ENCODE results near the gene NEURL3.
A peak's percentile ranks its signal among the peaks of the same experiment; 100 is the strongest.

Gene NEURL3

DNA sequence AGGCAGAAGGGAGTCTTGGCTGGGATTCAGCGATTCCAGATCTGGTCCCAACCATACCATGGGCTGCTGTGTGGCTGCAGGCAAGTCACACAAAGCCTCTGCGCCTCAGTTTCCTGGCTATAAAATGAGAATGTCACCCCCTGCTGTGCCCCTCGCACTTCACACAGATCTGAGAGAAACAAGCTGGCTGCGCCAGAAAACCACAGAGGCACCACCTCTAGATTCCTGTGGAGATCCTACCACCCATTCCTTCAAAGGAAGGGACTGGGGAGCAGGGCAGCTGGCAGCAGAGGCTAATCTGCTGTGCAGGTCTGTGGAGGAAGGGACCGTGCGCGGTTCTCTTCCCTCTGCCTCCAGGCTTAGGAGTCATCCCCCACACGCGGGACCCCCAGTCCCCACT lies 19.8 kb downstream of the NEURL3 start:
- peak overlapping the region; percentile 48 to 56 for H3K4me3 ChIP-seq
- TF ChIP-seq, protein P1, sequence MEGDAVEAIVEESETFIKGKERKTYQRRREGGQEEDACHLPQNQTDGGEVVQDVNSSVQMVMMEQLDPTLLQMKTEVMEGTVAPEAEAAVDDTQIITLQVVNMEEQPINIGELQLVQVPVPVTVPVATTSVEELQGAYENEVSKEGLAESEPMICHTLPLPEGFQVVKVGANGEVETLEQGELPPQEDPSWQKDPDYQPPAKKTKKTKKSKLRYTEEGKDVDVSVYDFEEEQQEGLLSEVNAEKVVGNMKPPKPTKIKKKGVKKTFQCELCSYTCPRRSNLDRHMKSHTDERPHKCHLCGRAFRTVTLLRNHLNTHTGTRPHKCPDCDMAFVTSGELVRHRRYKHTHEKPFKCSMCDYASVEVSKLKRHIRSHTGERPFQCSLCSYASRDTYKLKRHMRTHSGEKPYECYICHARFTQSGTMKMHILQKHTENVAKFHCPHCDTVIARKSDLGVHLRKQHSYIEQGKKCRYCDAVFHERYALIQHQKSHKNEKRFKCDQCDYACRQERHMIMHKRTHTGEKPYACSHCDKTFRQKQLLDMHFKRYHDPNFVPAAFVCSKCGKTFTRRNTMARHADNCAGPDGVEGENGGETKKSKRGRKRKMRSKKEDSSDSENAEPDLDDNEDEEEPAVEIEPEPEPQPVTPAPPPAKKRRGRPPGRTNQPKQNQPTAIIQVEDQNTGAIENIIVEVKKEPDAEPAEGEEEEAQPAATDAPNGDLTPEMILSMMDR (IDR thresholded peaks at IDR 0.05), result no peak
- H3K9me3 ChIP-seq, result no peaks in the 10 kb centered on the region
- no peaks in the 10 kb centered on the region for H3K36me3 ChIP-seq
- H3K27ac ChIP-seq, result peak overlapping the region; percentile 47 to 67
- H3K27me3 ChIP-seq, result no peaks in the 10 kb centered on the region
- intact Hi-C loops (cut with DNase I; ENCODE audit: low total_unique reads), result no loop called here
- H3K4me1 ChIP-seq, result peaks cover 0 to 15% (median 6%) of the 10 kb centered on the region in 4 donors
- DNase-seq, result no peak

DNA sequence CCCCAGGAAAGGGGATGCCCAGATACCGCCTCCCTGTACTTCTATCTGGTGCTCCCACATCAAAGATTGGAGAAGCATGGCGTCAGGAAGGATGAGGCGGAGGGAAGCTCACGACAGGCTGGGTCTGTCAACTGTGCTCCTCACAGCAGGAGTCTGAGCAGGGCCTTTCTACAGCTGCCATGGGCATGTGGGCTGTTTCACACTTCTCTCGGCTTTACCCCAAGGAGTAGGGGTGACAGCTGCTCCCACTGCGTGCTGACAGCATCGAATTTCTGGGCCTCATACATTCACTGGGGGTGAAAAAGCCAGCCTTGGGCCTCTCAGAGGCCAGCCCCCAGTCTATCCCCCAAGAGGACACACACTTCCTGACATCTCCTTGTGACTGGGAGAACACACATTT lies 21.1 kb downstream of the NEURL3 start:
- intact Hi-C loops (cut with DNase I; ENCODE audit: low total_unique reads), result no loop called here
- H3K4me1 ChIP-seq, result peaks cover 0 to 15% (median 6%) of the 10 kb centered on the region in 4 donors
- H3K27me3 ChIP-seq, result no peaks in the 10 kb centered on the region
- TF ChIP-seq, protein P1 (IDR thresholded peaks at IDR 0.05), result no peak
- no peak overlapping the region for H3K4me3 ChIP-seq
- DNase-seq, result peak in 1 of 2 donors; percentile 31
- no peaks in the 10 kb centered on the region for H3K36me3 ChIP-seq
- no peaks in the 10 kb centered on the region for H3K9me3 ChIP-seq
- no peak overlapping the region for H3K27ac ChIP-seq

DNA sequence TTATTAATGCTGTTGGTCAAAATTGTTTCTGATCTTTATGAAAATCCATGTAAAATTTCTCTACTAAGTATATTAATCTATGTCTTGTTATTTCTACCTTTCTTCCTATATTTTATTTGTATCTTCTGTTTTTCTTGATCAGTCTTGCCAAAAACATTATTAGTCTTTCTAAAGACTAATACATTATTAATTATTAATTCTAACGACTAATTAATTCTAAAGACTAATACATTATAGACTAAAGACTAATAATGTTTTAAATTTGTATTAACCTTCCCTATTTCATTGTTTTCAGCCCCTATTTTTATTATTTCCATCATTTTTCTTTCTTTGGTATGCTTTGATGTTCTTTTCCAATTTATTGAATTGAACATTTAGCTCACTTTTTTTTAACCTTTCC lies 27.7 kb downstream of the NEURL3 start:
- H3K27ac ChIP-seq, result no peak overlapping the region
- no peaks in the 10 kb centered on the region for H3K27me3 ChIP-seq
- no peaks in the 10 kb centered on the region for H3K36me3 ChIP-seq
- no peak overlapping the region for H3K4me3 ChIP-seq
- H3K4me1 ChIP-seq, result no peaks in the 10 kb centered on the region
- no peaks in the 10 kb centered on the region for H3K9me3 ChIP-seq
- DNase-seq, result no peak
- intact Hi-C loops (cut with DNase I; ENCODE audit: low total_unique reads), result no loop called here
- TF ChIP-seq, protein P1 (IDR thresholded peaks at IDR 0.05), result no peak

DNA sequence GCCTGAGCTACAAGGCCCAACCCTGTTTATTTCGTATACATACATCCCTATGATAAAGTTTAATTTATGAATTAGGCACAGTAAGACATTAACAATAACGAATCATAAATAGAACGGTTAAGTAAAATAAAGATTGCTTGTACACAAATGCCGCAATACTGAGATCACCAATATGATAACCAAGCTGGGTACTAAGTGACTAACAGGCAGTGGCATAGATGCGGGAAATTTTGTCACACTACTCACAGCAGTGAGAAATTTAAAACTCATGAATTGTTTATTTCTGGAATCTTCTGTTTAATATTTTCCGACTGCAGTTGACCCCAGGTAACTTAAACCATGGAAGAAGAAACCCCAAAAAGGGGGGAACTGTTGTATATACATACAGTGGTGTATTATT lies 33.4 kb downstream of the NEURL3 start:
- Histone ChIP-seq H3K36me3 (no peaks in the 10 kb centered on the region), H3K9me3 (no peaks in the 10 kb centered on the region), H3K27me3 (peaks cover 0 to 10% of the 10 kb centered on the region in 2 donors), H3K4me1 (peaks cover 0 to 9% (median 6%) of the 10 kb centered on the region in 4 donors), H3K27ac (no peak overlapping the region), H3K4me3 (no peak overlapping the region)
- TF ChIP-seq, protein P1 (IDR thresholded peaks at IDR 0.05), result no peak
- no peak for DNase-seq
- intact Hi-C loops (cut with DNase I; ENCODE audit: low total_unique reads), result no loop called here

DNA sequence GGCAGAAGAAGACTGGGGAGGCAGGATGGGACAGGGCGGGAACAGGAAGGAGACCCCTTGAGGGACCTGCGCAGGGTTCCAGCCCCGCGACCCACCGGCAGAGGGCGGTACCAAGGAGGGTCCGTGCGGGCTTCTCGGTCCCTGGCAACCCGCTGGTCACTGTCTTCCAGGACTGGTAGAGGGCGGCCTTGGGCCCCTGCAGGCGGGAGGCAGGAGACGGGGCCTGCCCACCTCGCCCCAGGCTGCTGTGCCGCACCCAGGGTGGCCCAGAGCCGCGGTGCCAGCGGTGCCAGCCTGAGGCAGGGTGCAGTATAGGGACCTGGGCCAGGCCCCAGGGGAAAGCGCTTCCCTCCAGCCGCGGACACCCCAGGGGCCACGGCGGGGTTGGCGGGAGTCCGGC lies 34.5 kb downstream of the NEURL3 start:
- H3K4me1 ChIP-seq, result peaks cover 0 to 9% (median 6%) of the 10 kb centered on the region in 4 donors
- TF ChIP-seq, protein P1 (IDR thresholded peaks at IDR 0.05), result peak; percentile 25 to 47
- intact Hi-C loops (cut with DNase I; ENCODE audit: low total_unique reads), result no loop called here
- H3K27me3 ChIP-seq, result peaks cover 0 to 10% of the 10 kb centered on the region in 2 donors
- H3K4me3 ChIP-seq, result peak overlapping the region; percentile 28 to 44
- H3K27ac ChIP-seq, result no peak overlapping the region
- DNase-seq, result peak in 1 of 2 donors; percentile 26
- no peaks in the 10 kb centered on the region for H3K9me3 ChIP-seq
- H3K36me3 ChIP-seq, result no peaks in the 10 kb centered on the region

DNA sequence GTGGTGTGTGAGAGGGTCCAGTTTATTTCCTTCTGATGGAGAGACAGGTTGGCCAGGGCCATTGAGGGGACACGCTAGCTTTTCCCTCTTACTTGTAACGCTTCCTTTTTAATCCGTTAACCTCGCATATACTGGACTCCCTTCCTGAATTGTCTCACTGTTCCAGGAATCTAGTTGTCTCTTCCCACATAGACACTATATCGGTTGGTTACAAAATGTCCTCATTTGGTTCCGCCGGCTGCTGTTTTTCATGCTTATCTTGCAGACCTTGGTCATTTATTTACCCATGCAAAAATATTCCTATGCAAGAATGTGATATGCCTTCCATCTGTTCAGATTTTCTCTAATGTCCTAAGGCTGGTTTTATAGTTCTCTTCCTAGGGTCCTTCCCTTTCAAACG lies 35.0 kb downstream of the NEURL3 start:
- intact Hi-C loops (cut with DNase I; ENCODE audit: low total_unique reads), result no loop called here
- H3K27ac ChIP-seq, result no peak overlapping the region
- no peak for DNase-seq

More for the DNA sequence above, 35.0 kb downstream of the NEURL3 start:
- Histone ChIP-seq H3K9me3 (no peaks in the 10 kb centered on the region), H3K27me3 (peaks cover 0 to 10% of the 10 kb centered on the region in 2 donors), H3K4me3 (peak overlapping the region; percentile 28 to 44), H3K4me1 (peaks cover 0 to 9% (median 6%) of the 10 kb centered on the region in 4 donors), H3K36me3 (no peaks in the 10 kb centered on the region)
- TF ChIP-seq, protein P1 (IDR thresholded peaks at IDR 0.05), result no peak

Data from tibial artery (tissue), 4 donors.